Astrocyte (in vitro differentiated cells and primary cell): ENCODE measurements around the gene PCSK5. TPM values are rescaled to one million over a fixed set of nuclear protein-coding genes. Genes with fewer than 3 reads are reported as not detected.

Source experiments
- DNase-seq: peaks from one replicate; pipeline ENCODE4 v3.0.0-alpha.2; 2010; ENCODE audit warnings: low read depth
- FAIRE-seq: peaks from 2 replicates; lab custom pipeline; 2011; peaks lifted over from hg19 to GRCh38; lab: Jason Lieb, UNC
- H2AFZ ChIP-seq: 2 replicates; pipeline ENCODE4 v1.6.0; 2012; ENCODE audit warnings: low read depth, low read length, inconsistent platforms
- H3K27ac ChIP-seq: 2 replicates; pipeline ENCODE4 v1.5.1; 2011; ENCODE audit warnings: low read depth, low read length, inconsistent platforms
- H3K27me3 ChIP-seq: 2 replicates; pipeline ENCODE4 v1.6.0; 2011; ENCODE audit warnings: low read length, inconsistent platforms; ENCODE audit not compliant: insufficient read depth
- H3K36me3 ChIP-seq: 2 replicates; pipeline ENCODE4 v1.5.1; 2011; ENCODE audit warnings: low read length, inconsistent platforms; ENCODE audit not compliant: insufficient read depth
- H3K4me1 ChIP-seq: 2 replicates; pipeline ENCODE4 v1.5.1; 2011; ENCODE audit warnings: low read length, inconsistent platforms; ENCODE audit not compliant: insufficient read depth
- H3K4me2 ChIP-seq: 2 replicates; pipeline ENCODE4 v1.6.0; 2012; ENCODE audit warnings: low read length, inconsistent platforms
- H3K4me3 ChIP-seq: 2 replicates; pipeline ENCODE4 v1.5.1; 2011; ENCODE audit warnings: low read depth, mild to moderate bottlenecking, low read length, inconsistent platforms; ENCODE audit not compliant: insufficient read depth
- H3K79me2 ChIP-seq: 2 replicates; pipeline ENCODE4 v1.6.0; 2012; ENCODE audit warnings: mild to moderate bottlenecking, low read length, inconsistent platforms; ENCODE audit not compliant: insufficient read depth
- H3K9ac ChIP-seq: 2 replicates; pipeline ENCODE4 v1.6.0; 2012; ENCODE audit warnings: mild to moderate bottlenecking, low read length, inconsistent platforms
- H3K9me3 ChIP-seq: 2 replicates; pipeline ENCODE4 v1.5.1; 2012; ENCODE audit warnings: low read depth, mild to moderate bottlenecking, low read length, inconsistent platforms; ENCODE audit not compliant: insufficient read depth
- H4K20me1 ChIP-seq: 2 replicates; pipeline ENCODE4 v1.6.0; 2012; ENCODE audit warnings: low read length, inconsistent platforms; ENCODE audit not compliant: insufficient read depth
- H3K27ac Mint-ChIP-seq: one replicate; pipeline ENCODE4 v1.8.0; 2021; ENCODE audit warnings: mild to moderate bottlenecking, mixed read lengths; ENCODE audit not compliant: unreplicated experiment
- H3K27me3 Mint-ChIP-seq: one replicate; pipeline ENCODE4 v1.8.0; 2021; ENCODE audit warnings: low read depth, mixed read lengths; ENCODE audit not compliant: unreplicated experiment
- H3K36me3 Mint-ChIP-seq: one replicate; pipeline ENCODE4 v1.8.0; 2021; ENCODE audit warnings: low read depth, mixed read lengths; ENCODE audit not compliant: unreplicated experiment
- H3K4me1 Mint-ChIP-seq: one replicate; pipeline ENCODE4 v1.8.0; 2021; ENCODE audit warnings: low read depth, mixed read lengths; ENCODE audit not compliant: unreplicated experiment
- H3K4me3 Mint-ChIP-seq: one replicate; pipeline ENCODE4 v1.8.0; 2021; ENCODE audit warnings: mild to moderate bottlenecking, moderate library complexity, mixed read lengths; ENCODE audit not compliant: unreplicated experiment
- H3K9me3 Mint-ChIP-seq: one replicate; pipeline ENCODE4 v1.8.0; 2021; ENCODE audit warnings: mild to moderate bottlenecking, mixed read lengths; ENCODE audit not compliant: unreplicated experiment
- CTCF ChIP-seq: IDR thresholded peaks from 2 replicates; pipeline ENCODE4 v1.5.1; 2011; ENCODE audit warnings: low read depth, mild to moderate bottlenecking, inconsistent platforms, low read length, moderate library complexity; ENCODE audit not compliant: insufficient read depth
- EZH2 ChIP-seq: IDR thresholded peaks from 2 replicates; pipeline ENCODE4 v1.6.1; 2012; ENCODE audit warnings: mild to moderate bottlenecking, low read length, inconsistent platforms; ENCODE audit not compliant: insufficient read depth
- total RNA-seq: library from RNA; stranded (reverse); gene quantifications from 2 replicates; pipeline ENCODE4 v1.2.1, GENCODE V29; 2021

PCSK5 gene
- total RNA-seq, 1 donor from 2014 or later = 13.1 TPM

- no peaks in the 10 kb centered on the region for H3K36me3 ChIP-seq
- H3K79me2 ChIP-seq = no peaks in the 10 kb centered on the region
- H3K4me1 Mint-ChIP-seq = peaks cover 2% of the 10 kb centered on the region
- H3K27ac ChIP-seq = no peak overlapping the region
- DNase-seq (no peak), FAIRE-seq (no peak)
- H3K36me3 Mint-ChIP-seq = no peaks in the 10 kb centered on the region
- no peak overlapping the region for H3K9ac ChIP-seq
- no peak overlapping the region for H3K4me3 Mint-ChIP-seq
- H3K4me1 ChIP-seq = no peaks in the 10 kb centered on the region
- no peaks in the 10 kb centered on the region for H4K20me1 ChIP-seq
- H2AFZ ChIP-seq = no peak overlapping the region
- no peaks in the 10 kb centered on the region for H3K9me3 ChIP-seq
- H3K27ac Mint-ChIP-seq = no peak overlapping the region
- H3K4me2 ChIP-seq = no peak overlapping the region
- peaks cover 9% of the 10 kb centered on the region for H3K27me3 Mint-ChIP-seq
- H3K4me3 ChIP-seq = no peak overlapping the region
- TF ChIP-seq CTCF = no peak
- no peak for TF ChIP-seq EZH2
- H3K9me3 Mint-ChIP-seq = no peaks in the 10 kb centered on the region
- no peaks in the 10 kb centered on the region for H3K27me3 ChIP-seq
These were observed 420.5 kb downstream of the PCSK5 start for GRCh38 chr9:76310991-76311390.

GRCh38 chr9:76311537-76311936 is 421.1 kb downstream of the PCSK5 start:
- Histone ChIP-seq H3K4me1 (no peaks in the 10 kb centered on the region), H3K27me3 (no peaks in the 10 kb centered on the region), H3K79me2 (no peaks in the 10 kb centered on the region), H3K9me3 (no peaks in the 10 kb centered on the region), H3K4me2 (no peak overlapping the region), H3K4me3 (no peak overlapping the region), H3K9ac (no peak overlapping the region), H4K20me1 (no peaks in the 10 kb centered on the region), H3K27ac (no peak overlapping the region), H2AFZ (no peak overlapping the region), H3K36me3 (no peaks in the 10 kb centered on the region)
- H3K27ac Mint-ChIP-seq = no peak overlapping the region
- H3K36me3 Mint-ChIP-seq = no peaks in the 10 kb centered on the region
- H3K27me3 Mint-ChIP-seq = peaks cover 9% of the 10 kb centered on the region
- DNase-seq (no peak), FAIRE-seq (no peak)
- H3K9me3 Mint-ChIP-seq = no peaks in the 10 kb centered on the region
- peaks cover 2% of the 10 kb centered on the region for H3K4me1 Mint-ChIP-seq
- TF ChIP-seq EZH2 = no peak
- no peak for TF ChIP-seq CTCF
- H3K4me3 Mint-ChIP-seq = no peak overlapping the region

GRCh38 chr9:76313771-76314170 is 423.3 kb downstream of the PCSK5 start:
- no peaks in the 10 kb centered on the region for H3K9me3 ChIP-seq
- no peaks in the 10 kb centered on the region for H3K4me1 ChIP-seq
- no peaks in the 10 kb centered on the region for H3K36me3 ChIP-seq
- TF ChIP-seq EZH2 (no peak), CTCF (no peak)
- Mint-ChIP-seq H3K27ac (no peak overlapping the region), H3K4me3 (no peak overlapping the region), H3K9me3 (no peaks in the 10 kb centered on the region), H3K36me3 (no peaks in the 10 kb centered on the region), H3K4me1 (peaks cover 2% of the 10 kb centered on the region), H3K27me3 (peaks cover 4% of the 10 kb centered on the region)
- FAIRE-seq (no peak), DNase-seq (no peak)
- H3K27me3 ChIP-seq = no peaks in the 10 kb centered on the region
- no peak overlapping the region for H3K27ac ChIP-seq
- H3K4me2 ChIP-seq = no peak overlapping the region
- no peak overlapping the region for H3K9ac ChIP-seq
- H2AFZ ChIP-seq = no peak overlapping the region
- no peaks in the 10 kb centered on the region for H4K20me1 ChIP-seq
- no peaks in the 10 kb centered on the region for H3K79me2 ChIP-seq
- H3K4me3 ChIP-seq = no peak overlapping the region
